Inflammatory macrophage treated with lipopolysaccharide for 1 hour (primary cell): ENCODE results near the gene RPS2.
"Not testable (repeated sequence)": the region's sequence is repeated elsewhere in the genome, so short reads cannot be mapped to it uniquely, and the experiment has no call there.

Experiments
- DNase-seq, 2 donors: peaks; one replicate each; pipeline ENCODE4 v3.0.0-alpha.2; 2020 to 2022

Gene RPS2

DNA sequence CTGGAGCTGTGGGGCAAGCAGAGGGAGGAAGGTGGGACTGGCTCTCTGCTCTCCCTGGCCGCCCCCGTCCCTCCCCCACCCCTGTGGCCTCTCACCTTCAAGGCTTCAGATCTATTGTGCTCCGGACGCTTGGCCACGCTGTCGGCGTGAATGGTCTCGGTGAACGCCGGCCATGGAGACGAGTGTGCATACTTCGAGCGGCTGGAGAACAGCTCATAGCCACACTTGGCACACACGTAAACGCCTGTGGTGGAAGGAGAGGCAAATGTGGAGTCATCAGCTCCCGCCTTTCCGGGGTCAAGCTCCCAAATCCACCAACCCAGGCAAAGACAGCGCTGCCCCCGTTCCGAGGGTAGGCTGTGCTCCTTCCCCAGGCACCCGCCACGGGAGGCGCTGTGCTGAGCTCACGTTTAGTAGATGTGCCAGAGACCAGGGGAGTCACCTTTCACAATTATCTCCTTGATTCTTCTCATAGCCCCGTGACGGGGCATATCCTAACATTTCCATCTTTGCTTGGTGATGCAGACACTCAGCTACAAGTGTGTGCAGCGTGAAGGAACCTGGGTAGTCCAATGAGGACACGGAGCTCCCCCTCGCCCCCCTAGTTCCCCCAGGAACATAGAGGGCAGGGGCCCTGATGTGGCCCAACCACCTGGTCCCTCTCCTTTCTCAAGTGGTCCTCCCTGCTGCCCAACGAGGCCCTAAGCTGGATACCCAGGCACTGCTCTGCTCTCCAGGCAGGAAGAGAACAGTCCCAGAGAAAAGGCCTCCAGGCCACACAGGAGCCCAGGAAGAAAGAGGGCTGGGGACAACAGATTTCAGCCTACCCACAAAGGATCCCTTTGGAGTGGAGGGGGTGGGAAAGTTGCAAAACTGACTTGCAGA, 23.2 kb downstream of the RPS2 start:
- DNase-seq: no peak

DNA sequence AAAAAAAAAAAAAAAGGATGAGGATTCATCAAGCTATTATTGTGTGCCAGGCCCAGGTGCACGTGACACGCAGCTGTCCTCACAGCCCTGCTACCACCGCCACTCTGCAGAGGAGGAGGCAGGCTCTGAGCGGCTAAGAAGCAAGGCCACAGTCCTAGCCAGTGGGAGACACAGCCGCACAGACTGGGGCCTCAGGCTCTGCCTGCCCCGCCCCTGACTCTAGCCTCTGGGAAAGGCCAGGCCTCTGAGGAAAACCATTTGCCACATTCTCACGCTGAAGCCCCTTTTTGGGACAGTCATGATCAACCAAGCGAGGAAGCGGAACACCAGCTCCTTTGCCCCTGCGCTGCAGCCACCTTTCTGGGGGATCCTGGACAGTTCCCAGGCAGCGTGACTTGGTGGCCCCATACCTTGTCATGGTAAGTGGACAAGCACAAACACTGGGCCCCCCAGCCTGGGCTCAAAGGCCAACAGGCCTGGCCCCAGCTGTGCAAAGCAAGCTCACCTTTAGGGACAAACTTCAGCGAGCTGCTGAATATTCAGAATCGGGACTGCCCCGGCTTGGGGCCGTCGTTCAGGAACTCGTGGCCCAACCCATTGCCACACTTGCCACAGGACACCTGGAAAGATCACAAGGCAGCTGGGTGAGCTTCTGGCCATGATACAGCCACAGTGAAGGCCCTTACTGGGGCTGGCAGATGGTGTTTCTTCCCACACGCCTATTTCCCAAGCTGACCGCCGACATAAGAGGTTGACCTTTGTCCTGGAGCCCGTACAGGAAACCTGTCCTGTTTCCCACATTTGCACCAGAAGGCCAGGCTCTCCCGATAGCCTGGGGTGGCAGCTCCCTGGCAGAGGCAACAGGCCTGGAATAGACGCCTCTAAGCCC, 24.1 kb downstream of the RPS2 start:
- DNase-seq: peak in 1 of 2 donors; percentile 31

DNA sequence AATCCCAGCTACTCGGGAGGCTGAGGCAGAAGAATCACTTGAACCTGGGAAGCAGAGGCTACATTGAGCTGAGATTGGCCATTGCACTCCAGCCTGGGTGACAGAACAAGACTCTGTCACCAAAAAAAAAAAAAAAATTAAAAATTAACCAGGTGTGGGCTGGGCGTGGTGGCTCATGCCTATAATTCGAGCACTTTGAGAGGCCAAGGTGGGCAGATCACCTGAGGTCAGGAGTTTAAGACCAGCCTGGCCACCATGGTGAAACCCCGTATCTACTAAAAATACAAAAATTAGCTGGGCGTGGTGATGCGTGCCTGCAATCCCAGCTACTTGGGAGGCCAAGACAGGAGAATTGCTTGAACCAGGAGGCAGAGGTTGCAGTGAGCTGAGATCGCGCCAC, 24.8 kb downstream of the RPS2 start:
- not testable (repeated sequence) for DNase-seq

DNA sequence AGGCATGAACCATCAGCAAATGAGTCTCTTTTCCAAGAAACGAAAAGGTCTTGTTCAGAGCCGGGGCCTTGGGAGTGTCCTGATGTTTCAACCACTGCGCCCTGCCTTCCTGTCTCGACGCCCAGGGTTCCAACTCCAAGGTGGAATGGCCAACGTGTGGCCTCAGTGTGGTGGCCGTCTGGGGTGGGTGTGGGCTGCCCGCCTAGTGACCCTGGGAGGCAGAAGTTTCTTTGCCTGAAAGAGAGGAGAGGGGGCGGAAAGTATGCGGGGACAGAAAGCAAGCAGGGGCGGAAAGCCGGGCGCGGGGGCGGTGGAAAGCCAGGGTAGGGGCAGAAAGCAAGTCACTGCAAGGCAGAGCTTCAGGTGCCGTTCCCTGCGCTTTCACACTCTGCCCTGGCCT, 25.7 kb downstream of the RPS2 start:
- no peak for DNase-seq

DNA sequence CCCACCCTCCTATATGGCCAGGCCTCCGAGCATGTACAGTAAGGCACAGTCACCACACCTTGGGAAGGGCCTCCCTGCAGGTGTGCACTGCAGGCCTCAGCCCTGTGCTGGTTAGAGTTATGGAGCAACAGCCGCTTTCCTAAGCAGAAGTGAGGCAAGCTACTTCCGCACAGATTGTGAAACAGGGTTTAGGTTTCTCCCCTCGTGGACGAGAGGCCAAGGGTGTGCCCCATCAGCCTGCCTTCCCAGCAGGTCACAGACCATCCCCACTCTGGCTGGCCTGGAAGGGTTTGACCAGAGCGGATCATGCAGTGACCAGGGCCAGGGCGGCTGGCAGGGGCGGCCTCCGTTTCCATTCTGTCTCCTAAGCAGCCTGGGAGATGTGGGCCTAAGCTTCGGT, 26.3 kb downstream of the RPS2 start:
- DNase-seq: peak; percentile 78 to 88

DNA sequence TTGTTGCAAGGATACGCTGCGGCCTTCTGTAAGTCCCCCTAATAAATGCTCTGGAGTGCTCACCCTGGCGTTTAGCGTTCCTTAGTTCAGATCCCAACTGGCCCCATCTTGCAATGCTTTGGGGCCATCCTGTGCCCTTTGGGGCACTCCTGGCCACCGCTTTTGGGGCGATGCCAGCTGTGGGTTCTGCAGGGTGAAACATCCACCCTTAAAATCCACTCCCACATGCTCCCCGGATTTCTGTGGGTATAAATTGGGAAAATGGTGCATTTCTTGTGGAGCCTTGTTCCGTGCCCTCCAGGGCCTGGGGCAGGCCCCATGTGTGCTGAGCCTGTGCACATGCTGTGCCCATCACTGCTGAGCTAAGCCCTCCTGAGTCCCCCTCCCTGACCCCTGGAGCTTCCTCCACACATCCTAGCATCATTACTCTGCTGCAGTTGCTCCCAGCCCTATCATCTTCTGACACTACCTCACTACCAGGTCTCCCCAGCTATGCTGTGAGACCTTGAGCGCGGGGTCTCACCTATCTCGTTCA, 27.6 kb downstream of the RPS2 start:
- no peak for DNase-seq

DNA sequence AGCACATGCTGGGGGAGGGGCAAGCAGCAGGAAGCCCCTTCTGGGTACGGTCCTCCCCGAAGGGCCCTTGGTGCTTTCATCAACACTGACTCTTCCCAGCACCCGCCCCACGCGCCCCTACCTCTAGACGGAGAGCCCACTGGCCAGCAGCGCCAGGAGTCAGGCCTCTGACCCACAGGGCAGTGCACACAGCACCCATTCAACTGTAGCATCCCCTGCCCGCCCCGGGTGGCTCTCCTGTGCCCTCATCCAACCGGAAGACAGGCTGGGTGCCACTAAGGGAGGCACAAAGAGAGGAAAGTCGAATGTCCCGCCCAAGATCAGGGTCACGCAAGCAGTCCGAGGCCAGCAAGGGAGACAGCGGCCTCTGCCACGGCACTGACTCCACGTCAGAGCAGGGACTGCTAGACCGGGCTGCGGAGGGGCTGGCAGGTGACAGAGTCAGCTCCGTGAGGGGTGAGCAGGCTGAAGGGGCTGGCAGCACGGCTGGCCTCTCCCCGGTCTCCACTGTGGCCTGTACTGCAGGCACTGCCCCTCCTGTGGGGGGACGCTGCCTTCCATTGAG, 31.4 kb downstream of the RPS2 start:
- DNase-seq: no peak

DNA sequence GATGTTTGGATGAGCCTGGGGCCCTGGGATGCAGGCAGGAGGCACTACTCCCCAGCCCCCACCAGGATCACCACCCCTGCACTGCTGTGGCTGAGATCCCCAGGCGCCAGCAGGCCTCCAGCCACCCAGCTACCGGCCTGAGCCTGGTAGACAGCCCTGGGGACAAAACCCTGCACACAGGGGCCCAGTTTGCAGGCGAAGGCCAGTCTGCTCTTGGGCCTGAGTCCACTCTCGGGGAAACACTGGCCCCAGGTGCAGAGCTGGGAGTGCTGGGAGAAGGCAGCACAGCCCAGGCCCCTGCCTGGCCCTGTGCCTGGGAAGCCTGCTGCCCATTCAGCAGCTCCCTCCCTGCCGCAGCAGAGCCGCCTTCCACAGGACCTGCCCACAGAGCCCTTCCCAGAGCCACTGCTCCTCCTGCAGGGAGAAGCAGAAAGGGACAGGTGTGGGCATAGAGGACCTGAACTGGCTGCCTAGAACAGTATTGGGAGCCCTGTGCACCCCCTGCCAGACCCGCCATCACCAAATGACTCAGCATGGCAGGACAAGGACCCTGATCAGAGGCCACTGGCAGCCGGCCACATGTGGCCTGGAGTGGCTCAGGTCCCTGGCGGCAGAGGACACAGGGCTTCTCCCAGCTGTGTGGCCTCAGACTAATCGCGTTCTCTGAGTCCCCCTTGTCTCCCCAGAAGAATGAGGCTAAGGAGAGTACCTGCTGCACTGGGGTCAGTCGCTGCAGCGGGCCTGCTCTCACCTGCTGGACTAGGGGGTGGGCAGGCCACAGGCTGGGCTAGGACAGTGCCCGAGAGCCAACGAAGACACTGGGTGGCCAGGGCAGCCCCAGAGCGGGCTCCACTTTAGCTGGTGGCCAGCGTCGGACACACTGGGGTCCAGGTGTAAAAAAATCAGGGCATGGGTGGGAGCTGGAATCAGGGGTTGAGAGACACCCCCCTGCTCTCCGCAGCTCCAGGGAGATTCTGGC, 32.3 kb downstream of the RPS2 start:
- no peak for DNase-seq

DNA sequence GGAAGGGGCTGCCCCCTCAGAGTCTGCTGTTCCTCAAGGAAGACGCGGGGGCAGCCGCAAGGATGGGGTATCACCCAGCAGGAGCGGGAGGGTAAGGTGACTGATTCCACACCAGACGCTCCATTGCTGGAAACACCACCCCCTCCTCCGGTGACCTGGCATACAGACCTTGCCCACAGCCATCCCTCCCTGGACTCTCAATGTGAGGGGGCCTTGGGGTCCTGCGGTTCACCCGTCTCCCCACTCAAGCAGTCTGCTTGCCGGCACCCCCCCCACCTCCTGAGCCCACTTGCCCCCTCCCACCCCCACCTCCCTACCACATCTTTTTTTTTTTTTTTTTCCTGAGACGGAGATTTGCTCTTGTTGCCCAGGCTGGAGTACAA, 34.3 kb downstream of the RPS2 start:
- no peak for DNase-seq

DNA sequence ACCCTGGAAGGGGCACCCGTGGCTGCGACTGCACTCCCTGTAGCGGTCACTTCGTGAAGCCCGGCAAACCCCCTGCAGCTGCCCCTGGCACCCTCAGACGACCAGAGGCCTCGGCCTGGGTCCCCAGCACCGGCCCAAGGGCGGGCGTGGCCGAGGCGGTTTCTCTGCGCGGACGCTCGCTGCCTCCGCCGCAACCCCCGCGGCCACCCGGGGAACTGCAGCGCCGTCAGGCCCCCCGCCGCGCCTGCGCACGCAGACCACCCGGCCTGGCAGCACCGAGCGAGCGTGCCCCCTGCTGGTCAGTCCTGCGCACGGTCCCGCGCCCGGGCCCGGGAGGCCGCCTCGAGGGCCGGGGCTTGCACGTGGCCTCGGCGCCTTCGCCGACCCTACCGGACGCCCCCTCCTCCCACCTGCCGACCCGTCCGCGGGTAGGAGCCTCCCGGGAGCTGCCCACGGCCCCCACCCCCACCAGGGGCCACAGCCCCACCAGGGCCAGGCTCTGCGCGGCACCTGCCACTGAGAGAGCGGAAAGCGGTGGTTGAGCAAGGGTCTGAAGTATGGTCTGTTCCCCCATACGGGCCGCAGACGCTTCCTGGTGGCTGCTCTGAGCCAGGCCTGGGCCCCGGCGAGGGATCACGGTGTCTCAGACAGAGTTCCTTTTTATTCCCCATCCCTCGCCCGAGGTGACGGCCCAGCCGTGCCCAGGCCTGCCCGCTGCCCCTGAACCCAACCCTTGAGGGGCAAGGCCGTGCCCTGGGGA, 34.9 kb downstream of the RPS2 start:
- peak; percentile 71 to 93 for DNase-seq

DNA sequence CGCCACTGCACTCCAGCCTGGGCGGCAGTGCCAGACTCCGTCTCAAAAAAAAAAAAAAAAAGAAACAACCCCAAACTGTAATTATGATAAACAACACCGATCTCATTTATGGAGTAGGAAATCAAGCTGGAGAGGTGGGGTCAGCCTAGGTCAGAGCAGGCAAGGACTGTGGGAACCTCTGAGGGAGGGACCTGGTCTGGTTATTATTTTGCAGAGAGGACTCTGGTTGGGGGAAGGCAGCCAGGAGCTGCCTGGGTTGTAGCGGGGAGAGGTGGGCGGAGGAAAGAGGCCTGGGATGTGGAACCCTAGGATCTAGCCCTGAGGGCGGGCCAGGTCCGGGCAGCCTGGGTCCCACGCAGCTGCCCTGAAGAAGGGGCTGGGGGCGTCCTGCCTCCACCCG, 35.5 kb downstream of the RPS2 start:
- DNase-seq: no peak

DNA sequence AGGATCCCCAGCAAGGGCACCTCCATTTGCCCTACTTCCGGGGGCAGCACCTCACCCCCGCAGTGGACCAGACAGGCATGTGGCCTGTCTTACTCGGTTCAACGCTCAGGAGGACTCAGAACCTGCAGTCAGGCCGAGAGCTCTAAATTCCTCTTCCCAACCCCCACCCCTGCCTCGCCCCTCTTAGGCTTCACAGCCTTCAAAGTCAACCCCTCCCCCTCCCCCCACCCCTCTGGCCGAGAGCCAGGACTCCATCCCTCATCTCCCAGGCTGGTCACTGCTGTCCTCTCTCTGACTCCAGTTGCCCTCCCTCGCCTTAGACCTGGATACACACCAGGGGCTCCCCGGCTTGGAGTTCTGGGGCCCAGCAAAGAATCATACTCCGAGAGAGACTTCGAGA, 38.4 kb downstream of the RPS2 start:
- DNase-seq: no peak

DNA sequence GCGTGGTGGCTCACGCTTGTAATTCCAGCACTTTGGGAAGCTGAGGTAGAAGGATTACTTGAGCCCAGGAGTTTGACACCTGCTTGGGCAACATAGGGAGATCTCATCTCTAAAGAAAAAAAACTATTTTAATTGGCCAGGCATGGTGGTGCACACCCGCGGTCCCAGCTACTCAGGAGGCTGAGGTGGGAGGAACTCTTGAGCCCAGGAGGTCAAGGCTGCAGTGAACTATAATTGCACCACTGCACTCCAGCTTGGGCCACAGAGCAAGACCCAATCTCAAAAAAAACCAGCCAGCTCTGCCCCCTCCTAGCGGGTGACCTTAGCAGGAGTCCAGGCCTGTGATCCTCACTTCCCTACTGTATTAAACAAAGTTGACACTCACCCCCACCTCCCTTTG, 40.5 kb downstream of the RPS2 start:
- no peak for DNase-seq

DNA sequence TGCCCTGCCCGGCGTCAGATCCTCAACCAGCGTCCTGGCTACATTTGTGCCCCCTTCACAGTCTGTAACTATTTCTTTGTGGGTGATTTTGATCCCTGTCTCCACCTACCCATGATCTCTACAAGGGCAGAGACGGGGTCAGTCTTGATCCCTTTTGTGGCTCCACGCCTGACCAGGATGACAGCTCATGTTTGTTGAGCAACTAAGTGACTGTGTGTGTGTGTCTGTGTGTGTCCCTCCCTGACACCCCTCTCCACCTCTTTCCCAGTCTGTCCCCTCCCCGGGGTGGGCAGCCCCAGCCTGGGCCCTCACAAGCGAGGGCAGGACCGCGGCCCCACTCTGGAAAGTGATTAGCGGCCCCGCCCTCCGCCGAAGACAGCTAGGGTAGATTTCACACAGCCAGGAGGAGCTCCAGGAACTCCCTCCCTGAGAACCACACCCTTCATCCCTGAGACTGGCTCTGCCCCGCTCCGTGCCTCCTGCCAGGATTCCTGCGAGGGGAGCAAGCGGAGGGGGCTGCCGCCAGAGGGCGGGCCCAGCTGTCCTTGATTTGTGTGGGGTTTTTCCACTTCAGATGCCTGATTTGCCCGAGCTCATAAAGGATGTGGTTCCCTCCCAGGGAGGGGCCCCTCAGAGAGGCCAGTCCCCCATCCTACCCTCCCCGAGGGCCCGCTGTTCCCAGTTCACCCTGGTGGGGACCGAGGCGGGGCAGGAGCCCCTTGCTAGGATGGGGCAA, 41.2 kb downstream of the RPS2 start:
- no peak for DNase-seq

DNA sequence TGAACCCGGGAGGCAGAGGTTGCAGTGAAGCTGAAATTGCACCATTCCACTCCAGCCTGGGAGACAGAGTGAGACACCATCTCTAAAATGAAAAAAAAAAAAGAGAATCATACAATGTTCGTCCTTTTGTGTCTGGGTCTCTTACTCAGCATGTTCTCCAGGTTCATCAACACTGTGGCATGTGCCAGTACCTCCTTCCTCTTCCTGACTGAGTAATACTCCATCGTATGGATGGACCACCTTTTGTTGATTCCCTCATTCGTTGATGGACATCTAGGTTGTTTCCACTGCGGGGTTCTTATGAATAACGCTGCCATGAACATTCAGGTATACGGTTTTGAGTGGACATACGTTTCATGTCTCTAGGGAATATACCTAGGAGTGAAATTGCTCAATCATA, 42.3 kb downstream of the RPS2 start:
- DNase-seq: no peak

DNA sequence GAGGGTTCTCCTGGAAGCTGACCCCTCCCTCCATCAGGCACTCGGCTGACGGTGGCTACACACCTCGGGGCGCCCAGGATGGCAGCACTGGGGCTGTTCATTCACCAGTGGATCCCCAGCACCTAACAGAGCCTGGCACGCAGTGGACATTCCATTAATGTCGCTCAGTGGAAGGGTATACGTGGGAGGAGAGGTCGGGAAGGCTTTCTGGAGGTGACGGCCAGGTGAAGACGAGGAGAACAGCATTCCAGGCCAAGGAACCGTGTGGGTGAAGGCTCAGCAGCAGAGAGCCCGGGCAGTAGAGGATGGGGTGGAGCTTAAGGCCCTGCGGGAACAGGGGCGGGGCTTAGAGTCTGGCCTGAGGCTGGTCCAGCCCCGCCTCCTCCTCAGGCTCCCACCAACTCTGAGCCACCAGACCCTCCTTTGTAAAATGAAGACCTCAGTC, 43.9 kb downstream of the RPS2 start:
- no peak for DNase-seq

DNA sequence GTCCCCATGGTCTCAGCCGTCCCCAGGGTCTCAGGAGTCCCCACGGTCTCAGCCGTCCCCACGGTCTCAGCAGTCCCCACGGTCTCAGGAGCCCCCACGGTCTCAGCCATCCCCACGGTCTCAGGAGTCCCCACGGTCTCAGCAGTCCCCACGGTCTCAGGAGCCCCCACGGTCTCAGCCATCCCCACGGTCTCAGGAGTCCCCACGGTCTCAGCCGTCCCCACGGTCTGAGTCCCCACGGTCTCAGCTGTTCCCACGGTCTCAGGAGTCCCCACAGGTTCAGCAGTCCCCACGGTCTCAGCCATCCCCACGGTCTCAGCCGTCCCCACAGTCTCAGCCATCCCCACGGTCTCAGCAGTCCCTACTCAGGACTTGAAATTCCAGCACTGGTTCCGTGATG, 44.5 kb downstream of the RPS2 start:
- not testable (repeated sequence) for DNase-seq

DNA sequence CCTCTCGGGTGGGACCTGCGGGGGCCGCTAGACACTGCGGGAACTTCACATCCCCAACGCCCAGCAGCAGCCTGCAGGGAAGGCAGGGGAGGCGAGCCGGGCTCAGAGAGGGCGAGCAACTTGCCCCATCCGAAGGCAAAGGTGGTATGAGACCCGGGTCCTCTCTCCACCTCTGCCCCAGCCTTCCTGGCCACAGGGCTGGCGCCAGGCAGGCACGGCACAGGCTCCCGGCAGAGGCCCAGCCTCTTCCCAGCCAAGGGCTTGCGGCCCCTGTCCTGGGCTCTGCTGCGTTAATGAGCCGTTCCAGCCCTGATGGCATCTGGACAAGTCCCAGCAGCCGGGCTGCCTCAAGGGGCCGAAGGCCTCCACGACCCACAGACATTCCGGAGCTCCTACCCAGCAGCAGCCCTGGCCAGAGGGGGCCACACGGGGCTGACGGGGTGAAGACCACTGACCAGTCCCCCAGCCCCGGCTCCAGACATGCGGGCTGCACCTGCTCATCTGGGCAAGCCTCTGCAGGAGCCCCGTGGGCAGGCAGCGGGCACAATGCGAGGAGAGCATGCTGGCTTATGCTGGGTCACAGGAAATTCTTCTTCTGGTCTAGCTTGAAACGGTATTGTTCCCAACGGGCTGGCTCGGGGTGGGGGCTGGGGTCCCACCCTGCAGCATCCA, 45.2 kb downstream of the RPS2 start:
- no peak for DNase-seq

DNA sequence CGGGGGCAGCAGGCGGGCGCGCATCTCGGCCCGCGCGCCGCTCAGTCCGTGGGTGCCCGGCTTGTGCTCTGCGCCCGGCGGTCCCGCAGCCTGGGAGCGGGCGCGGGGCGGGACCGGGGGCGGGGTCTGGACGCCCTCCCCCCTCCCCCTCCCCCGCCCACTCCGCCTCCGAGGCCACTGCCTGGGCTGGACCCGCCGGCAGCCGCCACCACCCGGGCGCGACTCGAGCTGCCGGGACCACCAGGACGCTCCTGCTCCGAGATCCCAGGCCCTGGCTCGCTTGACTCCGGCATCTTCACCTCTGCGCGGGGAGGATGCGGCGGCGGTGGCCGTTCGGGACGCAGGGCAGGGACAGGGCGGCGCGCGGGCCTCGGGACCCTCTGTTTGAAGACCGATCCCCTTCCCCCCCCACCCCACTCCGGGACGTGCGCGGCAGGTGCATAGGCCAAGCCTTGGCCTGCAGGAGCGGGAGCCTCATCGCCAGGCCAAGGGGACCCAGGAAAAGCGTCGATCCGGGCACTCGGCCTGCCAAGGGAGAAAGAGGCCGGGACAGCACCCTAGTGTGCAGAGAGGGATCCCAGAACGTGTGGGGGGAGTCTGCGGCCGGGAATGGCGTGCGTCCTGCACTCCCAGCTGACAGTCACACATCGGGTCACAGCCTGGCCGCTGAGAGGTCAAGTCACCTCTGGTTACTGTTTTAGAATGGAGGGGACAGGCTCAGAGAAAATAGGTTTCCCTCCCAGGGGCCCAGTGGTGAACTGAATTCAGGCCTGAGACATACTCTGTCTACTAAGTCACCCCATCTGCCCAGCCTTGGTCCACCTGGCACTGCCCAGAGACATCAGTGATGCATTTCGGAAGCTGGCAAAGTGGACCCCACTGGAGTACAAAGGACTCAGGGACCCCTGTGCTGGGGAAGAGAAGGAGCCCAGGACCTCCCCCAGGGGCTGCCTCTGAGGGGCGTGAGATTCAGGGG, 46.0 kb downstream of the RPS2 start, which contains the start of gene HS3ST6:
TSS of gene HS3ST6 (minus strand) at position 65 of the 976 bp plus-strand sequence. CDS start 92 bp downstream, outside the sequence.
- no peak for DNase-seq
